Gastrocnemius medialis (tissue), 4 donors: ENCODE measurements around the gene ZEB1.

Experiments
- CTCF ChIP-seq, 5 experiments: fragments of 450-650 bp in 3 of 5; fragments of 200-600 bp in 2 of 5; sonication (generic) in 2 of 5; IDR thresholded peaks in 4 of 5; conservative IDR thresholded peaks in 1 of 5; 1 replicate in 4 of 5; 2 replicates in 1 of 5; pipeline ENCODE4 v1.5.1; 2016 to 2019; ENCODE audit warnings: antibody characterized with exemption in 5 of 5, mild to moderate bottlenecking in 3 of 5, moderate library complexity in 3 of 5
- POLR2A ChIP-seq, 2 donors: fragments of 450-650 bp; IDR thresholded peaks; one replicate each; pipeline ENCODE4 v1.6.1; 2017; ENCODE audit warnings: antibody characterized with exemption in 2 of 2, mild to moderate bottlenecking in 2 of 2, moderate library complexity in 2 of 2

GRCh38 chr10:31318382-31318853, 598 bp upstream of the ZEB1 start:
- TF ChIP-seq CTCF (IDR thresholded peaks at IDR 0.05 in 4 of 5, conservative IDR thresholded peaks at IDR 0.05 in 1 of 5) (no peak), POLR2A (IDR thresholded peaks at IDR 0.05) (peak; percentile 35 to 70)
